Neural cell (in vitro differentiated cells): ENCODE data around the gene SNX21. TPM values are rescaled to one million over a fixed set of nuclear protein-coding genes. Genes with fewer than 3 reads are reported as not detected.

Experiments
- H2AFZ ChIP-seq: fragments of 200-600, 300-800 bp; sonication (generic), shearing (Covaris generic); 2 replicates; pipeline ENCODE4 v1.6.0; 2014; ENCODE audit warnings: low read depth, mild to moderate bottlenecking, antibody characterized with exemption, low read length, moderate library complexity
- H3F3A ChIP-seq: fragments of 200-600 bp; shearing (Covaris generic); 2 replicates; pipeline ENCODE4 v1.6.1; 2016; ENCODE audit warnings: mild to moderate bottlenecking, moderate library complexity, mixed read lengths, antibody characterized with exemption, low read length; ENCODE audit not compliant: insufficient read depth, poor library complexity, severe bottlenecking
- H3K27ac ChIP-seq: fragments of 200-600, 300-800 bp; sonication (generic), shearing (Covaris generic); 2 replicates; pipeline ENCODE4 v1.5.1; 2014; ENCODE audit warnings: mild to moderate bottlenecking, low read length, moderate library complexity
- H3K27me3 ChIP-seq: fragments of 300-800, 200-600 bp; sonication (generic), shearing (Covaris generic); 2 replicates; pipeline ENCODE4 v1.6.0; 2014; ENCODE audit warnings: mild to moderate bottlenecking, low read depth, low read length, moderate library complexity; ENCODE audit not compliant: insufficient read depth
- H3K36me3 ChIP-seq: fragments of 300-800, 200-600 bp; sonication (generic), shearing (Covaris generic); 2 replicates; pipeline ENCODE4 v1.5.1; 2014; ENCODE audit warnings: mild to moderate bottlenecking, antibody characterized with exemption, low read length, moderate library complexity; ENCODE audit not compliant: insufficient read depth
- H3K4me2 ChIP-seq: fragments of 300-800, 200-600 bp; sonication (generic), shearing (Covaris generic); 2 replicates; pipeline ENCODE4 v1.6.0; 2014; ENCODE audit warnings: mild to moderate bottlenecking, low read length
- H3K4me3 ChIP-seq: fragments of 300-800, 200-600 bp; sonication (generic), shearing (Covaris generic); 2 replicates; pipeline ENCODE4 v1.5.1; 2014; ENCODE audit warnings: mild to moderate bottlenecking, low read length, moderate library complexity
- H3K79me2 ChIP-seq: fragments of 200-600 bp; shearing (Covaris generic); replicated peaks from 2 replicates; pipeline ENCODE4 v1.6.0; 2014; ENCODE audit warnings: mild to moderate bottlenecking, low read length, moderate library complexity; ENCODE audit not compliant: insufficient read depth
- H3K9ac ChIP-seq: fragments of 300-800, 200-600 bp; sonication (generic), shearing (Covaris generic); 2 replicates; pipeline ENCODE4 v1.6.1; 2016; ENCODE audit warnings: mild to moderate bottlenecking, low read length, mixed read lengths
- H3K9me2 ChIP-seq: fragments of 200-600 bp; shearing (Covaris generic); 2 replicates; pipeline ENCODE4 v1.6.1; 2016; ENCODE audit warnings: mild to moderate bottlenecking, low read length, mixed read lengths; ENCODE audit not compliant: insufficient read depth
- H3K9me3 ChIP-seq: fragments of 200-600, 300-800 bp; sonication (generic), shearing (Covaris generic); 2 replicates; pipeline ENCODE4 v1.6.1; 2016; ENCODE audit warnings: mild to moderate bottlenecking, mixed run types, low read length, moderate library complexity, mixed read lengths
- H4K20me1 ChIP-seq: fragments of 200-600 bp; shearing (Covaris generic); 2 replicates; pipeline ENCODE4 v1.6.1; 2016; ENCODE audit warnings: mild to moderate bottlenecking, mixed run types; ENCODE audit not compliant: insufficient read depth
- EP300 ChIP-seq: fragments of 450-650 bp; conservative IDR thresholded peaks from 2 replicates; pipeline ENCODE4 v1.6.1; 2014; ENCODE audit warnings: antibody characterized with exemption, mild to moderate bottlenecking, moderate library complexity; ENCODE audit not compliant: poor library complexity, severe bottlenecking
- EZH2 ChIP-seq: fragments of 200-600, 300-800 bp; shearing (Covaris generic), sonication (generic); IDR thresholded peaks from 2 replicates; pipeline ENCODE4 v1.6.1; 2014; ENCODE audit warnings: antibody characterized with exemption, low read length, borderline replicate concordance, mild to moderate bottlenecking; ENCODE audit not compliant: insufficient read depth, poor library complexity, severe bottlenecking
- MXI1 ChIP-seq: fragments of 450-650 bp; conservative IDR thresholded peaks from 2 replicates; pipeline ENCODE4 v1.6.1; 2014; ENCODE audit warnings: antibody characterized with exemption, mild to moderate bottlenecking; ENCODE audit not compliant: poor library complexity, severe bottlenecking
- POLR2AphosphoS5 ChIP-seq: IDR thresholded peaks from 2 replicates; pipeline ENCODE4 v1.6.1; 2012
- RAD21 ChIP-seq: fragments of 450-650 bp; conservative IDR thresholded peaks from 2 replicates; pipeline ENCODE4 v1.6.1; 2014; ENCODE audit warnings: antibody characterized with exemption, mild to moderate bottlenecking, moderate library complexity
- SMC3 ChIP-seq: fragments of 450-650 bp; conservative IDR thresholded peaks from 2 replicates; pipeline ENCODE4 v1.6.1; 2014; ENCODE audit warnings: antibody characterized with exemption, mild to moderate bottlenecking, moderate library complexity; ENCODE audit not compliant: poor library complexity
- TAF1 ChIP-seq: IDR thresholded peaks from 2 replicates; pipeline ENCODE4 v1.6.1; 2012; ENCODE audit warnings: low read depth
- polyA plus RNA-seq: library from polyadenylated mRNA; depleted of rRNA; stranded (reverse); fragments of >200 nt; gene quantifications from 2 replicates; pipeline ENCODE4 v1.2.3, GENCODE V29; 2014
- TF ChIP-seq, protein P1 (sequence below): IDR thresholded peaks from 2 replicates; pipeline ENCODE4 v1.6.1; 2012; ENCODE audit warnings: borderline replicate concordance
- TF ChIP-seq, protein P2 (sequence below): fragments of 450-650 bp; IDR thresholded peaks from 2 replicates; pipeline ENCODE4 v1.5.1; 2014; ENCODE audit warnings: antibody characterized with exemption, mild to moderate bottlenecking, moderate library complexity; ENCODE audit not compliant: poor library complexity, severe bottlenecking

SNX21 gene
- polyA plus RNA-seq, 1 donor from 2014 or later, result 7.2 TPM

GRCh38 chr20:45817376-45818194 is 16.0 kb upstream of the SNX21 start:
- no peaks in the 10 kb centered on the region for H3K27me3 ChIP-seq
- no peak overlapping the region for H2AFZ ChIP-seq
- H3K9me3 ChIP-seq, result no peaks in the 10 kb centered on the region
- H3K4me2 ChIP-seq, result no peak overlapping the region
- no peaks in the 10 kb centered on the region for H4K20me1 ChIP-seq
- no peak overlapping the region for H3K27ac ChIP-seq
- no peaks in the 10 kb centered on the region for H3K9me2 ChIP-seq
- TF ChIP-seq, protein P1, sequence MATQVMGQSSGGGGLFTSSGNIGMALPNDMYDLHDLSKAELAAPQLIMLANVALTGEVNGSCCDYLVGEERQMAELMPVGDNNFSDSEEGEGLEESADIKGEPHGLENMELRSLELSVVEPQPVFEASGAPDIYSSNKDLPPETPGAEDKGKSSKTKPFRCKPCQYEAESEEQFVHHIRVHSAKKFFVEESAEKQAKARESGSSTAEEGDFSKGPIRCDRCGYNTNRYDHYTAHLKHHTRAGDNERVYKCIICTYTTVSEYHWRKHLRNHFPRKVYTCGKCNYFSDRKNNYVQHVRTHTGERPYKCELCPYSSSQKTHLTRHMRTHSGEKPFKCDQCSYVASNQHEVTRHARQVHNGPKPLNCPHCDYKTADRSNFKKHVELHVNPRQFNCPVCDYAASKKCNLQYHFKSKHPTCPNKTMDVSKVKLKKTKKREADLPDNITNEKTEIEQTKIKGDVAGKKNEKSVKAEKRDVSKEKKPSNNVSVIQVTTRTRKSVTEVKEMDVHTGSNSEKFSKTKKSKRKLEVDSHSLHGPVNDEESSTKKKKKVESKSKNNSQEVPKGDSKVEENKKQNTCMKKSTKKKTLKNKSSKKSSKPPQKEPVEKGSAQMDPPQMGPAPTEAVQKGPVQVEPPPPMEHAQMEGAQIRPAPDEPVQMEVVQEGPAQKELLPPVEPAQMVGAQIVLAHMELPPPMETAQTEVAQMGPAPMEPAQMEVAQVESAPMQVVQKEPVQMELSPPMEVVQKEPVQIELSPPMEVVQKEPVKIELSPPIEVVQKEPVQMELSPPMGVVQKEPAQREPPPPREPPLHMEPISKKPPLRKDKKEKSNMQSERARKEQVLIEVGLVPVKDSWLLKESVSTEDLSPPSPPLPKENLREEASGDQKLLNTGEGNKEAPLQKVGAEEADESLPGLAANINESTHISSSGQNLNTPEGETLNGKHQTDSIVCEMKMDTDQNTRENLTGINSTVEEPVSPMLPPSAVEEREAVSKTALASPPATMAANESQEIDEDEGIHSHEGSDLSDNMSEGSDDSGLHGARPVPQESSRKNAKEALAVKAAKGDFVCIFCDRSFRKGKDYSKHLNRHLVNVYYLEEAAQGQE, result no peak
- no peak for TF ChIP-seq POLR2AphosphoS5
- TF ChIP-seq EZH2, result no peak
- TF ChIP-seq, protein P2, sequence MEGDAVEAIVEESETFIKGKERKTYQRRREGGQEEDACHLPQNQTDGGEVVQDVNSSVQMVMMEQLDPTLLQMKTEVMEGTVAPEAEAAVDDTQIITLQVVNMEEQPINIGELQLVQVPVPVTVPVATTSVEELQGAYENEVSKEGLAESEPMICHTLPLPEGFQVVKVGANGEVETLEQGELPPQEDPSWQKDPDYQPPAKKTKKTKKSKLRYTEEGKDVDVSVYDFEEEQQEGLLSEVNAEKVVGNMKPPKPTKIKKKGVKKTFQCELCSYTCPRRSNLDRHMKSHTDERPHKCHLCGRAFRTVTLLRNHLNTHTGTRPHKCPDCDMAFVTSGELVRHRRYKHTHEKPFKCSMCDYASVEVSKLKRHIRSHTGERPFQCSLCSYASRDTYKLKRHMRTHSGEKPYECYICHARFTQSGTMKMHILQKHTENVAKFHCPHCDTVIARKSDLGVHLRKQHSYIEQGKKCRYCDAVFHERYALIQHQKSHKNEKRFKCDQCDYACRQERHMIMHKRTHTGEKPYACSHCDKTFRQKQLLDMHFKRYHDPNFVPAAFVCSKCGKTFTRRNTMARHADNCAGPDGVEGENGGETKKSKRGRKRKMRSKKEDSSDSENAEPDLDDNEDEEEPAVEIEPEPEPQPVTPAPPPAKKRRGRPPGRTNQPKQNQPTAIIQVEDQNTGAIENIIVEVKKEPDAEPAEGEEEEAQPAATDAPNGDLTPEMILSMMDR, result no peak
- no peak for TF ChIP-seq MXI1
- no peak for TF ChIP-seq RAD21
- no peak for TF ChIP-seq SMC3
- no peak for TF ChIP-seq EP300
- no peak for TF ChIP-seq TAF1
- no peaks in the 10 kb centered on the region for H3K36me3 ChIP-seq
- H3K79me2 ChIP-seq, result peaks cover 7% of the 10 kb centered on the region
- no peaks in the 10 kb centered on the region for H3F3A ChIP-seq
- no peak overlapping the region for H3K4me3 ChIP-seq
- no peak overlapping the region for H3K9ac ChIP-seq

DNA sequence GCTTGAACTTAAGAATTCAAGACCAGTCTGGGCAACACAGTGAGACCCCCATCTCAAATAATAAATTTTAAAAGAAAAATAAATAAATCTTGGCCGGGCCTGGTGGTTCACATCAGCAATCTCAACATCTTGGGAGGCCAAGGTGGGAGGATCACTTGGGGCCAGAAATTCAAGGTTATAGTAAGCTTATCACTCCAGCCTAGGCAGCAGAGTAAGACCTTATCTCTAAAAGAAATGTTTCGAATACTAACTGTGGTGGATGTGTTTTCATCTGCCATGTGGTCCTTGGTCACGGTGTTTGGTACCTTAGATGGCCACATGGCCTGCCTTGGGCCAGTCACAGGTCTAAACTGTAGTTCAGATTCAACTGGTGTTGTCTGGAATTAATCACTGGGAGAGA is 15.4 kb upstream of the SNX21 start:
- Histone ChIP-seq H3K9me3 (no peaks in the 10 kb centered on the region), H3K79me2 (peaks cover under 1% of the 10 kb centered on the region), H3K9me2 (no peaks in the 10 kb centered on the region), H4K20me1 (no peaks in the 10 kb centered on the region), H3K4me2 (no peak overlapping the region), H3K36me3 (no peaks in the 10 kb centered on the region), H3F3A (no peaks in the 10 kb centered on the region), H3K9ac (no peak overlapping the region), H3K27ac (no peak overlapping the region), H2AFZ (no peak overlapping the region), H3K4me3 (no peak overlapping the region), H3K27me3 (no peaks in the 10 kb centered on the region)
- TF ChIP-seq MXI1 (no peak), RAD21 (no peak), POLR2AphosphoS5 (no peak), EZH2 (no peak), EP300 (no peak), SMC3 (no peak), TAF1 (no peak)
- TF ChIP-seq, protein P2, result no peak
